RWPE2 (cell line): ENCODE results near the gene LRBA.

Experiments used
- ATAC-seq: fragments of 200-7000 bp; cut with Tn5 transposase; 3 replicates; pipeline ENCODE4 v1.9.1; 2021; ENCODE audit warnings: low read depth
- DNase-seq: peaks from one replicate; pipeline ENCODE4 v3.0.0-alpha.2; 2020; ENCODE audit warnings: low spot score
- H3K27ac ChIP-seq: fragments of 450-650 bp; 2 replicates; pipeline ENCODE4 v1.5.1; 2017; ENCODE audit warnings: mild to moderate bottlenecking; ENCODE audit not compliant: poor library complexity, severe bottlenecking
- H3K27me3 ChIP-seq: fragments of 250-450 bp; sonication (Bioruptor Pico); 2 replicates; pipeline ENCODE4 v1.5.1; 2021; ENCODE audit warnings: mild to moderate bottlenecking, moderate library complexity; ENCODE audit not compliant: insufficient read depth, poor library complexity, severe bottlenecking
- H3K36me3 ChIP-seq: fragments of 250-450 bp; sonication (Bioruptor Pico); 2 replicates; pipeline ENCODE4 v1.5.1; 2020; ENCODE audit warnings: low read depth, mild to moderate bottlenecking, moderate library complexity
- H3K4me1 ChIP-seq: fragments of 250-450 bp; sonication (Bioruptor Pico); 2 replicates; pipeline ENCODE4 v1.5.1; 2021; ENCODE audit warnings: mild to moderate bottlenecking, moderate library complexity; ENCODE audit not compliant: insufficient read depth, poor library complexity, severe bottlenecking
- H3K4me3 ChIP-seq: fragments of 250-450 bp; sonication (Bioruptor Pico); 2 replicates; pipeline ENCODE4 v1.5.1; 2021; ENCODE audit warnings: mild to moderate bottlenecking, moderate library complexity; ENCODE audit not compliant: severe bottlenecking
- H3K9me3 ChIP-seq: fragments of 250-450 bp; sonication (Bioruptor Pico); 2 replicates; pipeline ENCODE4 v1.5.1; 2021; ENCODE audit warnings: mild to moderate bottlenecking, moderate library complexity; ENCODE audit not compliant: severe bottlenecking
- TF ChIP-seq, protein P1 (sequence below): fragments of 450-650 bp; IDR thresholded peaks from one replicate; pipeline ENCODE4 v1.5.1; 2017; ENCODE audit warnings: mild to moderate bottlenecking, moderate library complexity; ENCODE audit not compliant: poor library complexity, severe bottlenecking

The LRBA gene

DNA sequence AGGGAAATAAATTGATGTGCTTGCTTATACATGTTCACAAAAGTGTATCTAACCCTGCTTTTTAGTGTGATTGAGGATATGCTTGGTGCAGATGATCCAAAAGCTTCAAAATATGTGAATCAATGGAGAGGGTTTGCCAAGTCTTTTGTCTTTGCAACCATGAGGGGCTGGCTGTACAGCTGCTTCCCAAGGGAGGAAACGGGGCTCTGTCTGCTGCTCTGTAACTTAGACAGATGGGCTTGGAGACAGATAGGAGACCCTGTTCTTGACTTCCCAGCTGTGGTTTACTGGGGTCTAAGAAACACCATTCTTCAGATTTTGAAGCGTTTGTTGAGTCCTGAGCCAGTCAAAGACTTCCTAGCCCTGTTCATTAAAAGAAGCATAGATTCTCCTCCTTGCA is 784.5 kb downstream of the LRBA start:
- Histone ChIP-seq H3K4me1 (peaks cover 7% of the 10 kb centered on the region), H3K27me3 (no peaks in the 10 kb centered on the region), H3K4me3 (no peak overlapping the region), H3K36me3 (no peaks in the 10 kb centered on the region), H3K27ac (no peak overlapping the region), H3K9me3 (no peaks in the 10 kb centered on the region)
- TF ChIP-seq, protein P1, sequence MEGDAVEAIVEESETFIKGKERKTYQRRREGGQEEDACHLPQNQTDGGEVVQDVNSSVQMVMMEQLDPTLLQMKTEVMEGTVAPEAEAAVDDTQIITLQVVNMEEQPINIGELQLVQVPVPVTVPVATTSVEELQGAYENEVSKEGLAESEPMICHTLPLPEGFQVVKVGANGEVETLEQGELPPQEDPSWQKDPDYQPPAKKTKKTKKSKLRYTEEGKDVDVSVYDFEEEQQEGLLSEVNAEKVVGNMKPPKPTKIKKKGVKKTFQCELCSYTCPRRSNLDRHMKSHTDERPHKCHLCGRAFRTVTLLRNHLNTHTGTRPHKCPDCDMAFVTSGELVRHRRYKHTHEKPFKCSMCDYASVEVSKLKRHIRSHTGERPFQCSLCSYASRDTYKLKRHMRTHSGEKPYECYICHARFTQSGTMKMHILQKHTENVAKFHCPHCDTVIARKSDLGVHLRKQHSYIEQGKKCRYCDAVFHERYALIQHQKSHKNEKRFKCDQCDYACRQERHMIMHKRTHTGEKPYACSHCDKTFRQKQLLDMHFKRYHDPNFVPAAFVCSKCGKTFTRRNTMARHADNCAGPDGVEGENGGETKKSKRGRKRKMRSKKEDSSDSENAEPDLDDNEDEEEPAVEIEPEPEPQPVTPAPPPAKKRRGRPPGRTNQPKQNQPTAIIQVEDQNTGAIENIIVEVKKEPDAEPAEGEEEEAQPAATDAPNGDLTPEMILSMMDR = no peak
- no peak for DNase-seq
- no peak for ATAC-seq

DNA sequence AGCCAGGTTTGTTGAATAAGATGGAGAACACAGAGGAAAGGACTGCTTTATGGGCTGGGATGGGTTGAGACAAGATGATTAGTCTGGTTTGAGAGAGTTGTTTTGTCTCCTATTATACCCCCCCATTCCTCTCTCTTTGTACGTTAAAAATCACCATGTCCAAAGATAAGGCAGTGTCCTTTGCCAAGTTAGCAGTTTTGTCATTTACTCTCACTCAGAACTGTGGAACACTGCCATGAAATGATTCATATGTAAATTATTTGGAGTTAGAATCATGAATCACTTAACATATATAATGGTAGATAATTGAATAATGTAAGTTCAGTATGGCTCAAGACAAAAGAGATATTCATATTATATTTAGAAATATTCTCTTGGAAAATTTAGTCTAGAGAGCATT is 785.6 kb downstream of the LRBA start:
- no peak for DNase-seq

DNA sequence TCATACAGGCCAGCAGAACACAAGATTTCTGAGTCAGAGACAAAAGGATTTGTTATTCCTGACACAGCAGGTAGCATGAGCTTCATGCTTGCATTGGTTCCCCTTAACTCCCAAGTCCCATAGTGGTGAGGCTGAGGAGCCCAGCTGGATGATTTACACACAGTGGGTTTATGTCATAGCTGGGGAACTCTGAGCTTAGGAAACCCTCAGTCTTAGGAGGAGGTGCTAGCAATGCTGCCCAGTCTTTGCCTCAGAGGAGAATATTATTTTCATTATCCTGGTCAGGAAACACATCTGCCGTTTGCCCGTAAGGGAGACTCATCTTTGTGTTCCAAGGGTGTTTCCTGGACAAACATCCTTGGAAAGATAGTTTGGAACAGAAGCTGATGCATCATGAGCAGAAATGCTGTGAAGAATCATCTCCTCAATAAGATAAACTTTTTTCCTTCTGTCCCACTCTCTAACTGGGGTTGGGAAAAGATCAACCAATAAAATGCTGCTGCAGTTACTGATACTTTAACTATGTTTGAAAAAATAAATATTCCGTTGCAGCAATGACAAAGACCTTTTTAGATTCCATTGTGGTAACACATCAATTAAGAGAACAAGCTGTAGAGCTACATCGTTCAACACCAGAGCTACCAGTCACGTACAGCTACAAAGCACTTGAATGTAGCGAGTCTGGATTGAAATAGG is 790.0 kb downstream of the LRBA start:
- H3K36me3 ChIP-seq = no peaks in the 10 kb centered on the region
- H3K9me3 ChIP-seq = no peaks in the 10 kb centered on the region
- DNase-seq (no peak), ATAC-seq (0 out of 3 replicates have a peak, but pooled peaks have one; percentile 19)
- H3K27ac ChIP-seq = no peak overlapping the region
- H3K27me3 ChIP-seq = no peaks in the 10 kb centered on the region
- H3K4me1 ChIP-seq = peaks cover 7% of the 10 kb centered on the region
- H3K4me3 ChIP-seq = no peak overlapping the region
- TF ChIP-seq, protein P1 = no peak

More for the DNA sequence above, 785.6 kb downstream of the LRBA start:
- Histone ChIP-seq H3K36me3 (no peaks in the 10 kb centered on the region), H3K4me1 (peaks cover 7% of the 10 kb centered on the region), H3K4me3 (no peak overlapping the region), H3K9me3 (no peaks in the 10 kb centered on the region), H3K27ac (no peak overlapping the region), H3K27me3 (no peaks in the 10 kb centered on the region)
- peak; percentile 53; the same call in 2 of the 3 replicates for ATAC-seq
- TF ChIP-seq, protein P1 = no peak

DNA sequence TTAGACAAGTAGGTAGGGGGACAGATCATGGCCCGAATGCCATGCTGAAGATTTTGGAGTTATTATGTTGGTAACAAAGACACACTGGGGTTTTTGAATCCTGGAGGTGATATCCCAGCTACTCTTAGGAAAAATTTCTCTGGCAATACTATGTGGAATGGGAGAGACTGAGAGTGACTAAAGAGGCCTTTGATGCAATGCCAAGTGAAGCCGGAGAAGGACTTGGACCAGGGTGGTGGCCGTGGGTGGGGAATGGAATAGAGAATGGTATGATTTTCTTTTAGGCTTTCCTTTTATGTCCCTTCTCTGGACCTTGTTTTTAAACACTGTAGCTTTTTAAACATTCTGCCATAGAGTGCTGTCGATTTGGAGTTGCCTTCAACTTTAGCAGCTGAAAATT is 795.2 kb downstream of the LRBA start:
- ATAC-seq (no peak), DNase-seq (no peak)
- Histone ChIP-seq H3K27ac (no peak overlapping the region), H3K27me3 (no peaks in the 10 kb centered on the region), H3K4me3 (no peak overlapping the region), H3K4me1 (no peaks in the 10 kb centered on the region), H3K36me3 (no peaks in the 10 kb centered on the region), H3K9me3 (no peaks in the 10 kb centered on the region)
- TF ChIP-seq, protein P1 = no peak

DNA sequence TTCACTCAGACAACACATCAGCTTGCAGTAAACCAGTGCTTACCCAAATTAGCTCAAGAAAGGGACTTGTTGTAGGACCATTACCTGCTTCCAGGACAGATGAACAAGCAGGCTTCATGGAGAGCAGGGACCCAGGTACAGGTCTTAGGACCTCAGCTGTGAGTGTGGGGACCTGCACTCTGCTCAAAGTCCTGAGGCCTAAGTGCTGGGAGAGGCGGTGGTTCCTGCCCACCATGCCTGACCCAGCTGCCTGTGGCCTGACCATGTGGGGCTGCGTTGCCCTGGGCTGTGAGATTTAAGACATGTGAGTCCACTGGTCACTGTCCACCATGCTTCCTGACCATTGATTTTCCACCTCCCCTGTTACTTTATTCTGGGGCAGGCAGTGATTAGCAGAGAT is 796.6 kb downstream of the LRBA start:
- Histone ChIP-seq H3K27me3 (no peaks in the 10 kb centered on the region), H3K9me3 (no peaks in the 10 kb centered on the region), H3K36me3 (no peaks in the 10 kb centered on the region), H3K27ac (no peak overlapping the region), H3K4me1 (no peaks in the 10 kb centered on the region), H3K4me3 (no peak overlapping the region)
- ATAC-seq = no peak
- no peak for DNase-seq
- TF ChIP-seq, protein P1 = no peak
